B cell (primary cell): ENCODE data around the gene CTCF.

Experiments
- CTCF ChIP-seq: fragments of 200-600 bp; IDR thresholded peaks from one replicate; pipeline ENCODE4 v1.8.0; 2022; ENCODE audit warnings: antibody characterized with exemption, mild to moderate bottlenecking
- EZH2 ChIP-seq: IDR thresholded peaks from 2 replicates; pipeline ENCODE4 v1.6.1; 2012; ENCODE audit warnings: borderline replicate concordance, low read depth, mild to moderate bottlenecking, moderate library complexity, low read length; ENCODE audit not compliant: insufficient read depth, poor library complexity, severe bottlenecking

GRCh38 chr16:67666559-67667452, 104.5 kb downstream of the CTCF start, which contains the start of the genes C16orf86 and ENKD1:
- TF ChIP-seq CTCF (no peak), EZH2 (no peak)
